Stomach (tissue), 9 donors: ENCODE data around the gene HSPA1A. TPM values are rescaled to one million over a fixed set of nuclear protein-coding genes. Genes with fewer than 3 reads are reported as not detected.
"Not testable (repeated sequence)": the region's sequence is repeated elsewhere in the genome, so short reads cannot be mapped to it uniquely, and the experiment has no call there.

Source experiments
- DNase-seq, 2 donors: peaks; one replicate each; pipeline versions ENCODE4 v3.0.0 to v3.0.0-alpha.2; 2013 to 2019
- H3K27ac ChIP-seq, 5 donors: fragments of 200-600 bp in 4 of 5; sonication (generic) in 4 of 5; one replicate each; pipeline ENCODE4 v1.5.1; 2013 to 2019; ENCODE audit warnings: mild to moderate bottlenecking in 1 of 5, moderate library complexity in 1 of 5
- H3K27me3 ChIP-seq, 3 donors: fragments of 200-600 bp; sonication (generic); one replicate each; pipeline ENCODE4 v1.5.1; 2017 to 2019; ENCODE audit warnings: mixed run types in 1 of 3
- H3K36me3 ChIP-seq, 4 donors: fragments of 200-600 bp; sonication (generic); 1 replicate in 3 of 4; 2 replicates in 1 of 4; pipeline ENCODE4 v1.5.1; 2016 to 2019
- H3K4me1 ChIP-seq, 4 donors: fragments of 200-600 bp; sonication (generic); one replicate each; pipeline ENCODE4 v1.5.1; 2016 to 2019
- H3K4me3 ChIP-seq, 4 donors: fragments of 200-600 bp; sonication (generic) in 3 of 4; one replicate each; pipeline ENCODE4 v1.5.1; 2016 to 2019; ENCODE audit warnings: mild to moderate bottlenecking in 1 of 4
- H3K9me3 ChIP-seq, 4 donors: fragments of 200-600 bp; sonication (generic); one replicate each; pipeline ENCODE4 v1.5.1; 2016 to 2019
- EP300 ChIP-seq: sonication (generic); formaldehyde crosslinking; IDR thresholded peaks from one replicate; pipeline ENCODE4 v1.6.1; 2017; ENCODE audit warnings: antibody characterized with exemption
- POLR2A ChIP-seq, 4 donors: fragments of 450-650 bp; IDR thresholded peaks; one replicate each; pipeline ENCODE4 v1.6.1; 2016; ENCODE audit warnings: antibody characterized with exemption in 4 of 4, control low read depth in 2 of 4, mild to moderate bottlenecking in 1 of 4, moderate library complexity in 1 of 4
- POLR2AphosphoS5 ChIP-seq, 3 donors: sonication (generic); formaldehyde crosslinking; IDR thresholded peaks; one replicate each; pipeline ENCODE4 v1.6.1; 2016; ENCODE audit warnings: antibody characterized with exemption in 3 of 3
- whole genome bisulfite sequencing, 5 donors: extraction: QIAGEN DNeasy Blood & Tissue Kit in 3 of 5; methylation state at CpG; one replicate each; pipeline versions ENCODE4 v1.1.5 to v1.1.7; 2013 to 2018; 5-methylcytosine and 5-hydroxymethylcytosine counted together
- intact Hi-C: fragments of 100-400 bp; cut with DNase I; formaldehyde crosslinking; loops from one replicate; pipeline ENCODE4 v1.15.1; 2023; ENCODE audit warnings: low total_unique reads
- polyA plus RNA-seq, 3 donors: library from polyadenylated mRNA; stranded (reverse); fragments of 200-250 nt; gene quantifications; one replicate each; pipeline ENCODE4 v1.2.3, GENCODE V29; 2013
- total RNA-seq, 5 donors: library from RNA; depleted of rRNA; stranded (reverse); fragments of >200 nt; gene quantifications; one replicate each; pipeline versions ENCODE4 v1.1.0 to v1.2.3, GENCODE V29; 2014 to 2016
- TF ChIP-seq, protein P1 (sequence below), 7 experiments: fragments of 450-650 bp in 4 of 7; fragments of 200-600 bp in 3 of 7; sonication (generic) in 3 of 7; IDR thresholded peaks; one replicate each; pipeline ENCODE4 v1.5.1; 2016 to 2019; ENCODE audit warnings: antibody characterized with exemption in 7 of 7, control low read depth in 2 of 7, mild to moderate bottlenecking in 1 of 7
- donor health status: healthy with polysubstance abuse.
- donor health status: Bipolar disorder and iron deficiency.
- donor health status: healthy.

HSPA1A gene
- total and polyA plus RNA-seq, 8 donors = 51.1 to 124 (median 89.5) TPM

- no peak for DNase-seq
- peak overlapping the region in 3 of 5 donors; percentile 24 to 100 (median 46) for H3K27ac ChIP-seq
- H3K36me3 ChIP-seq = peaks cover 11 to 52% (median 39%) of the 10 kb centered on the region in 4 donors
- TF ChIP-seq POLR2A (IDR thresholded peaks at IDR 0.05) = no peak
- TF ChIP-seq, protein P1, sequence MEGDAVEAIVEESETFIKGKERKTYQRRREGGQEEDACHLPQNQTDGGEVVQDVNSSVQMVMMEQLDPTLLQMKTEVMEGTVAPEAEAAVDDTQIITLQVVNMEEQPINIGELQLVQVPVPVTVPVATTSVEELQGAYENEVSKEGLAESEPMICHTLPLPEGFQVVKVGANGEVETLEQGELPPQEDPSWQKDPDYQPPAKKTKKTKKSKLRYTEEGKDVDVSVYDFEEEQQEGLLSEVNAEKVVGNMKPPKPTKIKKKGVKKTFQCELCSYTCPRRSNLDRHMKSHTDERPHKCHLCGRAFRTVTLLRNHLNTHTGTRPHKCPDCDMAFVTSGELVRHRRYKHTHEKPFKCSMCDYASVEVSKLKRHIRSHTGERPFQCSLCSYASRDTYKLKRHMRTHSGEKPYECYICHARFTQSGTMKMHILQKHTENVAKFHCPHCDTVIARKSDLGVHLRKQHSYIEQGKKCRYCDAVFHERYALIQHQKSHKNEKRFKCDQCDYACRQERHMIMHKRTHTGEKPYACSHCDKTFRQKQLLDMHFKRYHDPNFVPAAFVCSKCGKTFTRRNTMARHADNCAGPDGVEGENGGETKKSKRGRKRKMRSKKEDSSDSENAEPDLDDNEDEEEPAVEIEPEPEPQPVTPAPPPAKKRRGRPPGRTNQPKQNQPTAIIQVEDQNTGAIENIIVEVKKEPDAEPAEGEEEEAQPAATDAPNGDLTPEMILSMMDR (IDR thresholded peaks at IDR 0.05) = no peak
- TF ChIP-seq EP300 = no peak
- no peak for TF ChIP-seq POLR2AphosphoS5 (IDR thresholded peaks at IDR 0.05)
- H3K4me1 ChIP-seq = peaks cover 12 to 41% (median 30%) of the 10 kb centered on the region in 4 donors
- H3K27me3 ChIP-seq = no peaks in the 10 kb centered on the region
- 74 to 93% (median 82%) methylated on average over 10 to 12 of the region's 12 CpGs for WGBS, 5 donors
- intact Hi-C loops = no loop called here
- no peak overlapping the region for H3K4me3 ChIP-seq
- no peaks in the 10 kb centered on the region for H3K9me3 ChIP-seq
Observed at GRCh38 chr6:31792761-31793171, 22.6 kb upstream of the HSPA1A start.

DNA sequence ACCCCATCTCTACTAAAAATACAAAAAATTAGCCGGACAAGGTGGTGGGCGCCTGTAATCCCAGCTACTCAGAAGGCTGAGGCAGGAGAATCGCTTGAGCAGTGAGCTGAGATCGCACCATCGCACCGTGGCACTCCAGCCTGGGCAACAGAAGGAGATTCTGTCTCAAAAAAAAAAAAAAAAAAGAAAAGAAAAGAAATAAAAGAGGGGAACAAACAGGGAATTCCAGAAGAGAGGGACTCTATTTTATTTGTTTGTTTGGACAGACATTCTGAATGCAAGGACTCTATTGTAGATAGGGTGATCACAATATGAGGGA lies 21.5 kb upstream of the HSPA1A start:
- WGBS, 5 donors = 88 to 95% (median 90%) methylated on average over 6 of the region's 6 CpGs

GRCh38 chr6:31794294-31794865 lies 21.0 kb upstream of the HSPA1A start:
- no peak for DNase-seq
- Histone ChIP-seq H3K9me3 (no peaks in the 10 kb centered on the region), H3K27ac (peak overlapping the region; percentile 89 to 100 (median 98)), H3K27me3 (no peaks in the 10 kb centered on the region), H3K36me3 (peaks cover 11 to 45% (median 35%) of the 10 kb centered on the region in 4 donors), H3K4me1 (peaks cover 12 to 41% (median 30%) of the 10 kb centered on the region in 4 donors), H3K4me3 (peak overlapping the region; percentile 73 to 90 (median 88))
- TF ChIP-seq, protein P1 (IDR thresholded peaks at IDR 0.05) = no peak
- peak in 1 of 3 donors; percentile 30 for TF ChIP-seq POLR2AphosphoS5 (IDR thresholded peaks at IDR 0.05)
- no peak for TF ChIP-seq POLR2A (IDR thresholded peaks at IDR 0.05)
- no peak for TF ChIP-seq EP300
- 4 to 10% (median 9%) methylated on average over 7 of the region's 7 CpGs for WGBS, 5 donors
- intact Hi-C loops = no loop called here

More for the DNA sequence above, 21.5 kb upstream of the HSPA1A start:
- Histone ChIP-seq H3K27ac (peak overlapping the region in 4 of 5 donors; percentile 89 to 100 (median 96)), H3K36me3 (peaks cover 11 to 47% (median 37%) of the 10 kb centered on the region in 4 donors), H3K4me1 (peaks cover 12 to 41% (median 30%) of the 10 kb centered on the region in 4 donors), H3K4me3 (peak overlapping the region in 2 of 4 donors; percentile 86 to 89)
- H3K9me3 ChIP-seq, DNase-seq, intact Hi-C loops, H3K27me3 ChIP-seq: not testable (repeated sequence)

GRCh38 chr6:31794866-31795615 lies 20.3 kb upstream of the HSPA1A start:
- Histone ChIP-seq H3K4me1 (peaks cover 12 to 41% (median 30%) of the 10 kb centered on the region in 4 donors), H3K4me3 (peak overlapping the region; percentile 73 to 90 (median 88)), H3K27me3 (no peaks in the 10 kb centered on the region), H3K36me3 (peaks cover 11 to 40% (median 32%) of the 10 kb centered on the region in 4 donors), H3K27ac (peak overlapping the region; percentile 89 to 100 (median 98)), H3K9me3 (no peaks in the 10 kb centered on the region)
- 0 to 2% (median 1%) methylated on average over 36 to 44 of the region's 44 CpGs for WGBS, 5 donors
- intact Hi-C loops = no loop called here
- TF ChIP-seq POLR2AphosphoS5 (IDR thresholded peaks at IDR 0.05) = peak in 1 of 3 donors; percentile 1
- TF ChIP-seq, protein P1 (IDR thresholded peaks at IDR 0.05) = no peak
- DNase-seq = no peak
